Omental fat pad (tissue), 4 donors: ENCODE data around the gene C2CD2. TPM values are rescaled to one million over a fixed set of nuclear protein-coding genes. Genes with fewer than 3 reads are reported as not detected.

Source experiments
- ATAC-seq: fragments of 150-250 bp; one replicate; pipeline ENCODE4 v1.9.1; 2016; ENCODE audit warnings: mild to moderate bottlenecking, moderate library complexity; ENCODE audit not compliant: low FRiP score
- DNase-seq: peaks from one replicate; pipeline ENCODE4 v3.0.0-alpha.2; 2019; ENCODE audit warnings: low spot score
- total RNA-seq, 4 donors: library from RNA; depleted of rRNA; stranded (reverse); fragments of >200 nt; gene quantifications; one replicate each; pipeline ENCODE4 v1.1.0, GENCODE V29; 2016
- TF ChIP-seq, protein P1 (sequence below), 3 donors: fragments of 450-650 bp; IDR thresholded peaks; one replicate each; pipeline ENCODE4 v1.5.1; 2016 to 2017; ENCODE audit warnings: antibody characterized with exemption in 3 of 3, mild to moderate bottlenecking in 3 of 3, moderate library complexity in 2 of 3

The C2CD2 gene
- total RNA-seq, 4 donors from 2014 or later, result 57.7 to 264 (median 96.4) TPM

DNA sequence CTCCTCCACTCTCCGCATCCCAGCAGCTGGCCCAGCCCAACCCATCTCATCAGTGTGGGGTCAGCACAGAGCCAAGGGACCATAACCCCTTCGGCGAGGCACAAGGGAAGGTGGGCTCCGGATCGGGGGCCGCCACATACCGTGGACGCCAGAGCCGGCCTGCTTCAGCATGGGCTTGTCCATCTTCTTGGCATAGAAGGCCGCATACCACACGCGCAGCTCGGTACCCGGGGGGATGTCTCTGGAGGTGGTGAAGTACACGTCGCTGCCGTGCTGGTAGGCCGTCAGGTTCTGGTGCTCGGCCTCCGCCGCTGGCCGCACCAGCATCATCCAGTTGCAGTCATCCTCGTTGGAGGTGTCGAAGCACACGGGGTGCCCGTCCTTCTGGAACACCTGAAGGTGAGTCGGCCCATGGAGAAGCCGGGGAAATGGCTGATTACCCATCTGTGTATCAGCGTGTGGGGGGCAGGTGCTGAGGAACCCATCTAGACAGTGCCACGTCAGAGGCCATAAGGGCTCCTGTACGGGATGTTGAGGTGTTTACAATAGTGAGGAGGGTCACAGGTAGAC lies 99.3 kb downstream of the C2CD2 start:
- TF ChIP-seq, protein P1, sequence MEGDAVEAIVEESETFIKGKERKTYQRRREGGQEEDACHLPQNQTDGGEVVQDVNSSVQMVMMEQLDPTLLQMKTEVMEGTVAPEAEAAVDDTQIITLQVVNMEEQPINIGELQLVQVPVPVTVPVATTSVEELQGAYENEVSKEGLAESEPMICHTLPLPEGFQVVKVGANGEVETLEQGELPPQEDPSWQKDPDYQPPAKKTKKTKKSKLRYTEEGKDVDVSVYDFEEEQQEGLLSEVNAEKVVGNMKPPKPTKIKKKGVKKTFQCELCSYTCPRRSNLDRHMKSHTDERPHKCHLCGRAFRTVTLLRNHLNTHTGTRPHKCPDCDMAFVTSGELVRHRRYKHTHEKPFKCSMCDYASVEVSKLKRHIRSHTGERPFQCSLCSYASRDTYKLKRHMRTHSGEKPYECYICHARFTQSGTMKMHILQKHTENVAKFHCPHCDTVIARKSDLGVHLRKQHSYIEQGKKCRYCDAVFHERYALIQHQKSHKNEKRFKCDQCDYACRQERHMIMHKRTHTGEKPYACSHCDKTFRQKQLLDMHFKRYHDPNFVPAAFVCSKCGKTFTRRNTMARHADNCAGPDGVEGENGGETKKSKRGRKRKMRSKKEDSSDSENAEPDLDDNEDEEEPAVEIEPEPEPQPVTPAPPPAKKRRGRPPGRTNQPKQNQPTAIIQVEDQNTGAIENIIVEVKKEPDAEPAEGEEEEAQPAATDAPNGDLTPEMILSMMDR (IDR thresholded peaks at IDR 0.05), result no peak
- ATAC-seq (no peak), DNase-seq (no peak)

DNA sequence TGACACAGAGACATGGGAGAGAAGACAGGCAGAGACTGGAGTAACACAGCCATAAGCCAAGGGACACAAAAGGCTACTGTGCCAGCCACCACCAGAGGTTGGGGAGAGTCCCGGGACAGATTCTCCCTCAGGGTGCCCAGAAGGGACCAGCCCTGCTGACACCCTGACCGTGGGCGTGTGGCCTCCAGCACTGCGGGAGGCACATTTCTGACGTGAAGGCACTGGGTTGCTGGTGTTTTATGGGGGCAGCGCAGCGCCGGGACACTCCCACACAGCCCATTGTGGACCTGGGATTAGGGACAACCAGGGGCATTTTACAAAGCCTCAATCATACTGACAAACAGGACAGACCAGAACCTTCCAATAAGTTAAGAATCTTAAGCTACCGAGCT lies 100.9 kb downstream of the C2CD2 start:
- DNase-seq (no peak), ATAC-seq (no peak)
- TF ChIP-seq, protein P1 (IDR thresholded peaks at IDR 0.05), result no peak

DNA sequence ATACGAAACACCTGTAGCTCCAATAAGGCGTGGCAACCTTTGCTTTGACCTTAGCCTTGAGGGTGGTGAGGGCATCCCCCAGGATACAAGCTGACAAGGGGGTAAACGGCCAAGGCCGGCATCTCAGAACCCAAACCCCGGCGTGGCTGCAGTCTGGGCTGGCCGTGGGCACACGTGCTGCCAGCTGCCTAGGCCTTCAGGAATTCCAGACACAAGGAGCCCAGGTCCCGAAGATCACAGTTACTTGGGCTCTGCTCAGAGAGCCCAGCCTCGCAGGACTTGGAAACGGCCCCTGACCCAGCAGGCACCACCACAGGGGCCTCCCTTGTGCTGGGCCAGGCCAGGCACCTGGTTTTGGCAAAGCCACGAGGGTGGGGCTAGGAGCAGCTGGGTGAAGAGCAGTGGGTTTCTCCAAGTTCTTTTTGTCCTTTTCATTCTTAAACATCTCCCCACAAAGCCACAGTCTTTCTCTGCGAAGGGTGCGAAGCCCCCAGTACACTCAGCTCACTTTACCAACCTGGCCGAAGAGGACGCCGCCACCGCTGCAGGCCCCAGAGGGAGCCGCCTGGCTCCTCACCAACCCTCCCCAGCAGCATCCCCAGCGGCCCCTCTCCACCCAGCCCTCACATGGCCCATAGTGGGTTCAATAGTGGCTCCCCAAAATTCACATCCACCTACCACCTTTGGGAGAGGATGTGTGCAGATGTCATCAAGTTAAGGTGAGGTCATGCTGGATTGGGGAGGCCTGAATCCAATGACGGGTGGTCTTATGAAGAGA lies 101.5 kb downstream of the C2CD2 start:
- no peak for ATAC-seq
- no peak for DNase-seq
- TF ChIP-seq, protein P1 (IDR thresholded peaks at IDR 0.05), result no peak

DNA sequence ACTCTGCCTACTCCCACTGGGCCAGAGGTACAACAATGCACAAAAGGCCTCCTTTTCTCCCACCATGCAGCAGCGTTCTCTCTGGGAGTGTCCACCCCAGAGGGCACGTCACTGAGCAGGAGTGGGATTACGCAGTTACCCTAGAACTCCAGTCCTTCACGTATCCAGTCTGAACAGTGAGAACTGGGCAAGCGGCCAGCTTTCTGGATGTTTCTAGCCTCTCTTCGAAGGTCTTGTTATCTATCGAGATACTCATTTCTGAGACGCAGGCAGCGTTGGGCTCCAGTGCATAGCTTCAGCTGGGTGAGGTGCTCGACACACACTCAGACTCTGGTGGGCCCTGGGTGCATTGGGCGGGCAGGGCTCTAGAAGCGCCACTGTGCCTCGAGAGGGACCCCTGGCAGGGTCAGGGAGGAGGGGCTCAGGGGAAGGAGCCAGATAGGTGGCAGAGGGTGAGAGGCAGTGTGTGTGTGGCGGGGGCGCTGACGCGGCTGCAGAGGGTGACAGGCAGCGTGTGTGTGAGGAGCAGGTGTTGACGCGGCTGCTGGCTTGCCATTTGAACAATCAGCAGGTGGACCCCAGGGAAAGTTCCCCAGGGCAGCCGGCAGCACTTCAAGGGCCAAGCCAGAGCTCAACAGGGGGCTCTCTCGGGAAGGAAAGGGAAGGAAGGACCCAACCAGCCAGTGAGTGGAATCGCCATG lies 102.6 kb downstream of the C2CD2 start:
- TF ChIP-seq, protein P1 (IDR thresholded peaks at IDR 0.05), result no peak
- DNase-seq, result no peak
- no peak for ATAC-seq

DNA sequence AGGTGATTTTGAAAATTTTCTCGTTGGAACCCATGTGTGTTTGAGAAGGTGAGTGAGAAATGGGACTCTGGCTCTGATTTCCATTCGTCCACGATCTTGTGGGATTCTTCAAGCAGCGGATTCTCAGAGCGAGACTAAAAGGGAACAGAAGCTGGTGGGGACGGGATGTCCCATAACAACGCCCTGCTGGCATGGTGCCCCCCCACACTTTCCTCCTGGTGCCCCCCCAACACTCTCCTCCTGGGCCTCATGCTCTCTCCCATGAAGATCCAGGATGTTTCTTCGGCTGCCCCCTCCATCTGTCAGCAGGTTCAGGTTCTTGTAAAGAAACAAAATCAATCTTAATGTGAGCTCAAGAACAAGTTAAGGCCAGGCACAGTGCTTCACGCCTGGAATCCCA lies 103.7 kb downstream of the C2CD2 start:
- ATAC-seq, result no peak
- TF ChIP-seq, protein P1 (IDR thresholded peaks at IDR 0.05), result no peak

DNA sequence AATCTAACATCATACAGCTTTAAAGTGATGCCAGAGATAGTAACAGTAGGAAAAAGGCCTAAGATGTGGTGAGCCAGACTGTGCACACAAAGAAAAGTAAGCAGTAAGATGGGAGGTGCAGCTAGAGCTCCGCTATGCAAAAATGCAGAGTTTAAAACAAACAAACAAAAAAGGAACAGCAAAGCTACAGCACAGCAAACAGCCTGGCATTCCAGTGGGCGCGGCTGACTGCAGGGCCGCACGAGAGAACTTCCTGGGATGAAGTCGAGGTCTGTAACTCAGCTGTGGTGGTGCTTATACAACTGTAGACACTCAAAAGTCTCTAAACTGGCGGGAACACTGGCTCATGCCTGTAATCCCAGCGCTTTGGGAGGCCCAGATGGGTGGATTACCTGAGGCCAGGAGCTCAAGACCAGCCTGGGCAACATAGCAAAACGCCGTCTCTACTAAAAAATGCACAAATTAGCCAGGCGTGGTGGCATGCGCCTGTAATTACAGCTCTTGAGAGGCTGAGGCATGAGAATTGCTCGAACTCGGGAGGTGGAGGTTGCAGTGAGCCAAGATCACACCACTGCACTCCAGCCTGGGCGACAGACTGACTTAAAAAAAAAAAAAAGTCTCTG lies 104.7 kb downstream of the C2CD2 start:
- DNase-seq (no peak), ATAC-seq (no peak)

More for the DNA sequence above, 103.7 kb downstream of the C2CD2 start:
- no peak for DNase-seq

More for the DNA sequence above, 104.7 kb downstream of the C2CD2 start:
- TF ChIP-seq, protein P1 (IDR thresholded peaks at IDR 0.05), result no peak
